Measurements from ENCODE around the gene ING1. TPM values are rescaled to one million over a fixed set of nuclear protein-coding genes. Genes with fewer than 3 reads are reported as not detected.
"Not testable (repeated sequence)": the region's sequence is repeated elsewhere in the genome, so short reads cannot be mapped to it uniquely, and the experiment has no call there.

The ING1 gene
- polyA plus RNA-seq, 4 donors, result 23.6 to 35.5 (median 29.6) TPM

DNA sequence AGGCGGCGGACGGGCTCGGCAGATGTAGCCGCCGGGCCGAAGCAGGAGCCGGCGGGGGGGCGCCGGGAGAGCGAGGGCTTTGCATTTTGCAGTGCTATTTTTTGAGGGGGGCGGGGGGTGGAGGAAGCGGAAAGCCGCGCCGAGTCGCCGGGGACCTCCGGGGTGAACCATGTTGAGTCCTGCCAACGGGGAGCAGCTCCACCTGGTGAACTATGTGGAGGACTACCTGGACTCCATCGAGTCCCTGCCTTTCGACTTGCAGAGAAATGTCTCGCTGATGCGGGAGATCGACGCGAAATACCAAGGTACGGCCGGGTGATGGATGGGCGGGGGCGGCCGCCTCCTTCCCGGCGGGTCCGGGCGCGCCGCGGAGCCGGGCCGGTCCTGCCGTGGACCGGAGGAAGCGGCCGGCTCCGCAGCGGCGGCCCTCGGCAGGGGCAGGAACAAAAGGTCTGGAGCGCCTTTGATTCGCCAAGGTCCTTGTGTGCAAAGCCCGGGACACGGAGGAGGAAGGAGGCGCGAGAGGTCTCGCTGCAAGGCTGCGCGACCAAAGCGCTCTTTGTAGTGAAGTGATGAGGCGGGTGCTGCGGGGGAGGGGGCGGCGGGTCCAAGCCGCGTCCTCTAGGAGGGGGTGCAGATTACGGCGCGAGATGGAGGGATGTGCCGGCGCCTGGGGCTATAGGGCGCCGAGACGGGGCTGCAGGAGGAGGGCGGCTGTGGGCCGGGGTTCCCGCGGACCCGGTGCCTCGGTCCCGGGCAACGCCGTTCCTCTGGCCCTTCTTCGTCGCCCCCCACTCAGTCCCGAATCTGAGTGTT, 689 bp downstream of the ING1 start:
- DNase-seq (ENCODE audit: low read depth in 4 of 4, low spot score in 2 of 4), result no peak

DNA sequence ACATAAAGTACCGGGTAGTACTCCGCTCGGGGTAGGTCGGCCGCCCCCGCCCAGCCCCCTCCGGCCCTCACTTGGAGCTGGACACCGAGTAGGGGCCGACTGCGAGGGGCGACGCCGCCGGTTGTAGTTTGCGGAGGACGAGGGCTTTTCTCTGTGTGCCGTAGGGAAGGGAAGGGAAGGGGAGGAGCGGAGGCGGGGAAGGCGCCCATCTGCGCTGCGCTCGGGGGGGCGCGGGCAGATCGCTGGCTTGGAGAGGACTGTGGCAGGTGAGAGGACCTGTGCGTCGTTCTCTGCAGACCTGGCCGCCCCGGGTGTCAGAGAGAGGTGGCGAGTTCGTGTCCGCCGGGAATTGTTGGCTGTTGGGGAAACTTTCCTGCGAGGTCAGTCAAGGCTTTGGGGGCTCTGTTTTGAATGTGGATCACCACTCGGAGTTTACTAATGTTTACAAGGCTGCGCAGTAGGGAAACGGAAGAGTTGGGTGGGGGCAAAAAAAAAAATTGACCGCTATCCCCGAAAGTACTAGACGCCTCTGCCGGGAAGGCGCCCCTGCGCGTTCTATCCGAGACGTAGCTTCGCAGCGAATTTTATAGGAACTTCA, 1.4 kb downstream of the ING1 start:
- DNase-seq (ENCODE audit: low read depth in 4 of 4, low spot score in 2 of 4), result peak in 1 of 4 donors; percentile 34

GRCh38 chr13:110715395-110716246, 2.1 kb downstream of the ING1 start:
- peak; percentile 97 to 99 (median 98) for DNase-seq (ENCODE audit: low read depth in 4 of 4, low spot score in 2 of 4)

- peak in 1 of 4 donors; percentile 26 for DNase-seq (ENCODE audit: low read depth in 4 of 4, low spot score in 2 of 4)
These were observed 2.7 kb downstream of the ING1 start for GRCh38 chr13:110716247-110716515.

DNA sequence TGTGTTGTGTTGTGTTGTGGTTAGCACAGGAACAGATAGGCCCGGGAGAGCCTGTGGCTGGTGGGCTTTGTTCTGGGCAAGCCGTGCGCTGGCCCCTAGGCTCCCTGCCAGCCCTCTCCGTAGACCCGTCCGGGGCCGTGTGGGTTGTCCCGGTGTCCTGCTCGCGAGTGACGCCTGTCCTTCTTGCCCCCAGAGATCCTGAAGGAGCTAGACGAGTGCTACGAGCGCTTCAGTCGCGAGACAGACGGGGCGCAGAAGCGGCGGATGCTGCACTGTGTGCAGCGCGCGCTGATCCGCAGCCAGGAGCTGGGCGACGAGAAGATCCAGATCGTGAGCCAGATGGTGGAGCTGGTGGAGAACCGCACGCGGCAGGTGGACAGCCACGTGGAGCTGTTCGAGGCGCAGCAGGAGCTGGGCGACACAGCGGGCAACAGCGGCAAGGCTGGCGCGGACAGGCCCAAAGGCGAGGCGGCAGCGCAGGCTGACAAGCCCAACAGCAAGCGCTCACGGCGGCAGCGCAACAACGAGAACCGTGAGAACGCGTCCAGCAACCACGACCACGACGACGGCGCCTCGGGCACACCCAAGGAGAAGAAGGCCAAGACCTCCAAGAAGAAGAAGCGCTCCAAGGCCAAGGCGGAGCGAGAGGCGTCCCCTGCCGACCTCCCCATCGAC, 5.7 kb downstream of the ING1 start:
- DNase-seq (ENCODE audit: low read depth in 4 of 4, low spot score in 2 of 4), result no peak

GRCh38 chr13:110722971-110723370, 9.5 kb downstream of the ING1 start:
- DNase-seq (ENCODE audit: low read depth in 4 of 4, low spot score in 2 of 4), result no peak

DNA sequence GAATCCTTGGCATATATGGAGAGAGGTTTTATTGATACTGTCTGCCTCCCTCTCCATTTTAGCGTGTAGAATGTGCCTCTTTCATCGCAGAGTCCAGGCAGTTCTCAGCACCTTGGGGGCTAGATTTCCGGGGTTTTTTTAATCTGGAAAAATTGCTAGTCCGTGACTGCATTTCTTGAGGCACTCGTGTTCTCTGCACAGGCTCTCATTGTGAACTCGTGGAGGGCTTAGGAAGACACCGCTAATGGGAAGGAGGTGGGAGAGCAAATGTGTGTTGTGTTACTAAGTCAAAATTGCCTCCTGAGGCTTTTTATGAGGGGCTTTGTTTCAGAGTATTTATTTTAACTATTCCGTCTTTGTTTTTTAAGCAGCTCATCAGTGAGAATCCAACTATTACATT, 10.1 kb downstream of the ING1 start:
- no peak for DNase-seq (ENCODE audit: low read depth in 4 of 4, low spot score in 2 of 4)

DNA sequence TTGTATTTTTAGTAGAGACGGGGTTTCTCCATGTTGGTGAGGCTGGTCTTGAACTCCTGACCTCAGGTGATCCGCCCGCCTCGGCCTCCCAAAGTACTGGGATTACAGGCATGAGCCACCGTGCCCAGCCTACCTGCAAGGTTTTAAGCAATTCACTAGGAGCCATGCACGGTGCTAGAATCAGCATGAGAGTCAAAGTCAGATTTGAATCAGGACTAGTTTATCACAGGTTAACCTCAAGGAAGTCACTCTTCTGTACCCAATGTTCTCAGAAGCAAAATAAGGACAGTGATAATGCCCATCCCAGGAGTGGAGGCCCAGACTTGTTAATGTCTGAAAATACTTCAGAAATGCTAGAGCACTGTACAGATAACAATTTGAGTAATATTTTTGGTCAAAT, 12.7 kb downstream of the ING1 start:
- not testable (repeated sequence) for DNase-seq (ENCODE audit: low read depth in 4 of 4, low spot score in 2 of 4)

- DNase-seq (ENCODE audit: low read depth in 4 of 4, low spot score in 2 of 4), result no peak
These were observed 13.2 kb downstream of the ING1 start for GRCh38 chr13:110726726-110727125.

DNA sequence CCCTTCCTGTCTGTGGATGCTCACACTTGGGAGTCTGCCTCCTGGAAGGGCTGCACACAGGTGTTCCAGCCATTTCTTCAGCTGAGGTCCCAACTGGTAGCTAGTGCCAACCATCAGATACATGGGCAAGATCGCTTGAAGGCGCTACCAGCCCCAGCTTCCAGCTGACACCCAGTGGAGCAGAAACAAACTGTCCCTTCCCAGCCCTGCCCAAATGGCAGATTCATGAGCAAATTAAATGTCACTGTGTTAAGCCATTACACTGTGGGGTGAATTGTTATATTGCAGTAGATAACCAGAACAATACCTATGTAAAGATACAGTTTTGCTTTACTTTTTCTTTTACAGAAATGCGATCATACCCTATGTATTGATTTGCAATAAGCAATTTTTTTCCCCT, 17.6 kb downstream of the ING1 start:
- DNase-seq (ENCODE audit: low read depth in 4 of 4, low spot score in 2 of 4), result no peak

- DNase-seq (ENCODE audit: low read depth in 4 of 4, low spot score in 2 of 4), result no peak
These were observed 21.1 kb downstream of the ING1 start for GRCh38 chr13:110734561-110734960.

- no peak for DNase-seq (ENCODE audit: low read depth in 4 of 4, low spot score in 2 of 4)
These were observed 24.1 kb downstream of the ING1 start for GRCh38 chr13:110737555-110737954.

DNA sequence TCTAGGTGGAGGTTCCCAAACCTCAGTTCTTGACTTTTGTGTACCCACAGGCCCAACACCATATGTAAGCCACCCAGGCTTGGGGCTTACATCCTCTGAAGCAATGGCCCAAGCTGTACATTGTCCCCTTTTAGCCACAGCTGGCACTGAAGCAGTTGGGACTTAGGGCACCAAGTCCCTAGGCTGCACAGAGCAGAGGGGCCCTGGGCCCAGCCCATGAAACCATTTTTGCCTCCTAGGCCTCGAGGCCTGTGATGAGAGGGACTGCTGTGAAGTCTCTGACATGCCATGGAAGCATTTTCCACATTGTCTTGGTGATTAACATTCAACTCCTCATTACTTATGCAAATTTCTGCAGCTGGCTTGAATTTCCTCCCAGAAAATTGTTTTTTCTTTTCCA, 30.2 kb downstream of the ING1 start:
- DNase-seq (ENCODE audit: low read depth in 4 of 4, low spot score in 2 of 4), result no peak

DNA sequence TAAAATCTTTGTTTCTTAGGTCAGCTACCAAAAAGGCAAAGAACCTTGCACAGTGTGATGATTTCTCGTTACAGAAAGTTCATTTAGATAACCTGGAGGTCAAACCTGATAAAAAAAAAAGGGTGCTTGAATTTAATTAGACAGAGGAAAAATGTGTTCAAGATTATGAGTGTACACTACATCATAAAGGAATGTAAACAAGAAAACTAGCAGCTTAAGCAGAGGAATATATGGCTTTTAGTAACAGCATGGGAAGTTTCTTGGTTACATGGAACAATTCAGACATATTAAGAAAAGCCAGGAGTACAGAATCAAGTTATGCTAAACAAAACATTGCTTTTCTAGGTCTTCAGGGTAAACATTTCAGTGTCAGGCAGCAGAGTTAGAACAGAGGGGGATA, 32.9 kb downstream of the ING1 start:
- no peak for DNase-seq (ENCODE audit: low read depth in 4 of 4, low spot score in 2 of 4)

DNA sequence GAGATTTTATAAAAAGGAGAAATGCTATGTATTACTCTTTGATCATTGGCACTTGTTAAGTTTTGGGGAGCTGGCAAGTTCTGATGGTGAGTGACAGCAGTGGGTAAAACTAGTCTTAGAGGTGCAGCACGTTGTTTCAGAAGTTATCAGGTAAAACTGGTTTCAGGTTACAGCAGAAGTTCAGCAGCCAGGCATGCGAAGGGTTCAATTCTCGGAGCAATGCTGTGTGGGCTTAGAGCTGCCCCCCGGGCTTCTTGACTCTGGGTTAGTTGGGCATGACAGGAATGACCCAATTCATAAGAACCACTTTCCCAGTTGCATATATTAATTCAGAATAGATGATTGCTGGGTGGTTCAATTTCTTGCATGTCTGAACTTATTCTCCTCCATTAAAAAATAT, 34.8 kb downstream of the ING1 start:
- DNase-seq (ENCODE audit: low read depth in 4 of 4, low spot score in 2 of 4), result no peak

- DNase-seq (ENCODE audit: low read depth in 4 of 4, low spot score in 2 of 4), result no peak
These were observed 42.7 kb downstream of the ING1 start for GRCh38 chr13:110756219-110756631.

DNA sequence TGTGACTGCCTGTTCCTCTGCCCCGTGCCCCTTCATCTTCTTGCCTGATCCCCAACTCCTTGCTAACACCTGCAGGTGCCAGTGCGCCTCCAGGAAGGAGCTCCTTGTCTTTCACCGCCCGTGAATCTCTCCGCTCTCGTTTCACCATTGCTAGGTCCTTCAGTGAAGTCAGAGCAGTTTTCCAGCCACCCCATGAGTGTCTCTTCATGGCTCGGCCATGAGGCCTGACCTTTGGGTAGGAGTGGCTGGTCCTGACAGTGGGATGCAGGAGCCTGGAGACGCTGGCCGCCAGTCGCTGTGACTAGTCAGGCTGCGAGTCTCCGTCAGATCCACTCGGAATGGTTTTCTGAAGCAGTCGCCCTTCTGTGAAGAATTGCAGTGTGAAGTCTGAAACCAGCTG, 43.8 kb downstream of the ING1 start:
- DNase-seq (ENCODE audit: low read depth in 4 of 4, low spot score in 2 of 4), result no peak

DNA sequence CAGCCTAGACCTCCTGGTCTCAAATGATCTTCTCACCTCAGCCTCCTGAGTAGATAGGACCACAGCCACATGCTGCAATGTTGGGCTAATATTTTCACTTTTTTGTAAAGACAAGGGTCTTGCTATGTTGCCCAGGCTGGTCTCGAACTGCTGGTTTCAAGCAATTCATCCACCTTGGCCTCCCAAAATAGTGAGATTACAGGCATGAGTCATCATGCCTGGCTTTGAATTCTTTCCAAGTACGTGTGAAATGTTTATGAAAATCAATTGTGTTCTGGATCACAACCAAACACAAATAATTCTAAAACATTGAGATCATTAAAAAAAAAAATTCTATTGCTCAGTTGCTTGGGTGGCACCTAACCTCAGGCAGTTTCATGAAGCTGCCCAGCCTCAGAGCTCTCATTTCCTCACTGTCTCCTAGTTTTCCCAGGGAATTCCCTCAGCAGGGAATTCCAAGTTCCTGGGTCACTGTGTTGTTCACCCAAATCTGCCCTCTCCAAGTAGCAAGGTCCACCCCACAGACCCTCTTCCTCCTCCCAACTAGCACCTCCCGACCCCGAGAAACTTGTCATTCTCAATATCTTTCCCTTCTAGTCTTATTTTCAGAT, 44.8 kb downstream of the ING1 start:
- DNase-seq (ENCODE audit: low read depth in 4 of 4, low spot score in 2 of 4), result no peak

DNA sequence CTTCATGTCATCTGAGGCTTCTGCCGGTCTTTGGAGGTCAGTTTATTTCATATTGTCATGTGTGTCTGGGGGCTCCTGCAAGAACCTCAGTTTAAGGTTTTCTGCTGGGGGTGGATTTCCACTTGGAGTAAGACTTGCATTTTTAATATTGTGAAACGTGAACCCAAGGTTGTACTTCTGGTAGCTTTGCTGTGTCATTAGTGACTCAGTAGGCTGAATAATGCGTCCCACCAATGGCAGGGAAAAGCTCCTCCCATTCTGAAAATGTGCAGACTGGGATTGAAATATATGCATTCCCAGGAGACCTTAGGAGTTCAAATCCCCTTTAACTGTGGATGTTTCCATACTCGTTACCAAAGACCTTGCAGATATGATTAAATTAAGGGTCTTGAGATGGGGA, 46.2 kb downstream of the ING1 start:
- no peak for DNase-seq (ENCODE audit: low read depth in 4 of 4, low spot score in 2 of 4)

- DNase-seq (ENCODE audit: low read depth in 4 of 4, low spot score in 2 of 4), result no peak
These were observed 47.1 kb downstream of the ING1 start for GRCh38 chr13:110760611-110761010.

All from left renal cortex interstitium (tissue), 4 donors.